GM19240 (cell line): ENCODE measurements around the gene CALCOCO2.
"Not testable (repeated sequence)": the region's sequence is repeated elsewhere in the genome, so short reads cannot be mapped to it uniquely, and the experiment has no call there.

Experiments
- DNase-seq: peaks from one replicate; pipeline ENCODE4 v3.0.0; 2011; ENCODE audit warnings: low spot score; ENCODE audit not compliant: insufficient read length

CALCOCO2 gene

GRCh38 chr17:48830840-48831548 is at the start of gene CALCOCO2:
Gene CALCOCO2 (plus strand): TSS chr17:48831035. CDS start chr17:48841708, 10,673 bp downstream.
- peak; percentile 74 for DNase-seq

DNA sequence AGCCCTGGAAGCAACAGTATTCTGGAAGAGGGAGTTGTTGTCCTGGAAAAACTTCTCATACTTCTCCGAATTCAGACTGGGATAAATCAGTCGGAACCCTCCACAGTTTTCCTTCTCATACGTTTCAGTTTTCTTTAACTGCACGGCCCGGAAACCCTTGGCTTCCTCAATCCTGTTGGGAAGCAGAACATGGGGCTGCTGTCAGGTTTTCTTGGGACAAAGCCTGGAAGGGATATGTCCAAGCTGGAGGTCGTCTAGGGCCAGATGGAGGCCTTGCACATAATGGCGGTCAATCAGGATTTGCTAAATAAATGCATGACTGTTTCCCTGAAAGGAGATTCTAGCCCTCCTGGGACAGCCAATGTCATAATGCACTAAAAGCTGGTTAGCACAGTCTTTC is 43.0 kb upstream of the CALCOCO2 start:
- no peak for DNase-seq

GRCh38 chr17:48790607-48791127 is 40.2 kb upstream of the CALCOCO2 start:
- no peak for DNase-seq

DNA sequence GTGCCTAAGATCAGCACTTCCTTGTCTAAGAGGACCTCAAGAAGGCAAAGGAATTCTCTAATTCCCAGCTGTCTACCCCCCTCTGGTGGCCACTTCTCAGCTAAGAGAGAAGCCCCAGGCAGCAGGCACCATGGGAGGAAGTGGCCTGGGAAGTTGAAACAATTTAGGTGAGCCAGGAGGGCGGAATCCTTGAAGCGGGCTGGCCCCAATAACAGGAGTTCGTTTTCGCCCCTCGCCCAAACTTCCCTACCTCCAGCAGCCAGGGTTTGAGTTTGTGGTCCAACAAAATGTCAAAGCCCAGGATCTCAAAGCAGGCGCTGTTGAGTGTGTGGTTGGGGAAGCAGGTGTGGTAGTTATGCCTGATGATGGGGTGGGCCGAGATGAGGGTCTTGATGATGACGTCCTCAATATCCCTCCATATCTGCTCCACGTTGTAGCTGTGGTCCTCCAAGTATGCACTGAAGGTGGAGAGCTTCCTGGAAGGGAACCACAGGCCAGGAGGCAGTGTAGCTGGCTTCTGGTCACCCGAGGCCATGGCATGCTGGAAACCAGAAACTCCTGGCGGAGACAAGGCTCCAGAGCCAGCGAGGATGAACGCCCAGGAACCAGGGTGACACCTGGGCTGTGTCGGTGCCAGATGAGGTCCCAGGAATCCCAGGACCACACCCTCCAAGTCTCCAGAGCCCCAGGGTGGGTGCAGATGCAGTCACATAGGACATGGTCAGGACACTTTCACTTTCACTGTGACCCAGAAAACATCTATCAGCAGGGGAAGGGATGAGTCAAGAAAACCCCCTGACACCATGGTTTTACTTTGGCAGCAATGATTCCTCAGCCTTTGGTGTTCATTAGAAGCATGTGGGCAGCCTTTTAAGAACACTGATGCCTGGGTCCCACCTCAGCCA is 39.5 kb upstream of the CALCOCO2 start:
- DNase-seq = peak; percentile 31

- DNase-seq = no peak
These were observed 38.6 kb upstream of the CALCOCO2 start for GRCh38 chr17:48792033-48792798.

DNA sequence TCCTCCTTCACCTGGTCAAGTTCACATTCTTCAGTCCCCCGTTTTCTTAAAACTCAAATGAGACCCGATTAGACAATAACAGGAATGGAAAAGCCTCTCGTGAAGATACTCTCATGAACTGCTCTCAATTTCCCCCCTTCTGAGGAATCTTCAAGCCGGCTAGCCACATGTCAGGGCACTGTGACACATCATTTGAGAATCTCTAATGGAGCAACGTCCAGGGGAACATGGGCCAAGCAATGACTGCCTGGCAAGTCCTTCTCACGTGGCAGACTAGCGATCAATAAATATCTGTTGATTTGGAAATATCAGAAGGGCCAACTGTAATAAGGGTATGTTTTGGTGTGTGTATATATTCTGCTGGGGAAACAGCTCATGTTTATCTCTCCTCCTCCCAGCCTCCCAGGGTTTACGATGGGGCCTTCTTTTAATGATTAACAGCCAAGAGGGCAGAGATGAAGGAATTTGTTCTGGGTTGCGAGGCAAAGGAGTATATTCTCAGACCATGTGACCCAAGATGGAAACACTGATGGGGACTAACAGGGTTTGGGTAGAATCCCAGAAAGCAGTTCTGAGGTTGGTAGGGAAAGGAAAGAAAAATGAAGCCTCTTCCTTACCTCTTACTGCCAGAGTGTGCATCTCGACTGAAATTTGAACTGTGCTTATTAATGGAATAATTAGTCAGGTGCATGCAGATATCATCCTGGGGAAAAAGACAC is 35.2 kb upstream of the CALCOCO2 start:
- no peak for DNase-seq

- not testable (repeated sequence) for DNase-seq
These were observed 34.7 kb upstream of the CALCOCO2 start for GRCh38 chr17:48796163-48796522.

GRCh38 chr17:48799069-48799723 is 31.6 kb upstream of the CALCOCO2 start:
- DNase-seq = no peak

DNA sequence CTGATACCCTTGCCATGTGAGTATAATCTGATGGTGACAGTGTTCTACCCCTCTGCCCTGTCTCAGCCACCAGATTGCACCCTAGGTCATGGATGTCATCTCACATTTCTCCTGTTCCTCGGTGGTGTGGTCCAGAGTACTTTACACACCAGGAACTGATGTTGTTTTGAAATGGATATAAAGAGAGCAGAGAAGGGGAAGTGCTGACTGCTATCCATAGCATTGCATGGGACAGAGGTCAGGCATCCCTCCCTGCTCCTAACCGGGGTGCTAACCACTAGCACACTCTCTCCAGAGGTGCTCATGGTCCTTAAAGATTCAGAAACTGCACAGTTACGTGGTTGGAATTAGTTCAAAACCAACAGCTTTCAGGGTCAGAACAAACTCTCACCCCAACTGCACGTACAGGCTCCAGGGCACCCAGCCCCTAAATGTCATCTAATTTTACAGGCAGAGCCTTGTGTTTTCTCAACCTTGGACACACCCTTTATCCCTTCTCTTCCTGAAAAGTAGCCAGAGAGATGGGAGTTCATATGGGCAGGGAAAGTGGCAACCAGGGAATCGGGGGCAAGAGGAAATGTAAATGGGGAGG is 30.1 kb upstream of the CALCOCO2 start:
- DNase-seq = no peak

DNA sequence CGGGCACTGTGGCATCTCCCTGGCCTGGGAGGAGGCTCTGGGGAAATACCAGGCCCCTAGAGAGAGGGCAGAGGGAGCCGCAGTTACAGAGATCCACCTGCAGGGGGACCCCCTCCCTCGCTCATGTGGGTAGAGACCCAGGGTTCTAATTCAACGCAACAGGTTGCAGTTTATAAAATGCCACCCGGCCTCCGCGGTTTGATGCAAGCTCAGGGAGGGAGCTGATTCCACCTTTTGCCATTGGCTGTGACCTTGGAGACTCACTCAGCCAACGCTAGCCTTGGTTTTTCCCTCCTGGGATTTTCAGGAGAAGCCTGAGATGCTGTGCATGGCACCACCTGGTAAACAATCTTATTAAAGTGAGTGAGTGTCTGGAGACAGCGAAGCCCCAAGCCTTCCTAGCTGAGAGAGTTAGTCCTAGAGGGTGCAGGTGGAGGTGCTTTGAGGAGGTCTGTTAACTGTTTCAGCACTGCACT is 25.9 kb upstream of the CALCOCO2 start:
- DNase-seq = peak; percentile 87

DNA sequence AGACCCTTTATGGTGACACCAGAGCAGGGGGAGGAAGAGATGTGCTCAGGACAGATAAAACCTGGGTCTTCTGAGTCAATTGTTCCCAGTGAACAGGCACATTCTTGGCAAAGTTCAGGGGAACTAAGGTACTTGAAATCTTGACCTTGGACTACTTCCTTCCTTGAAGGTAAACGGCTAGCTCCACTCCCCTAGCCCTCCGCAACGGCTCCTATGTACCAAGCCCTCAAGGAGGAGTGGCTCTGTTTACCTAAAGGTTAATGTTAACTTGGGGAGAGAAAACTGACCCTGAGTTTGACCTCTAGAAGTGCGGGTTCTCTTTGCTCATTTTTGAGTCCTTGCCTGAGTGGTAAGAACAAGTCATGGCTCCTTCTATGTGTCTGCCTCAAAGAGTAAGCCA is 21.7 kb upstream of the CALCOCO2 start:
- DNase-seq = no peak

DNA sequence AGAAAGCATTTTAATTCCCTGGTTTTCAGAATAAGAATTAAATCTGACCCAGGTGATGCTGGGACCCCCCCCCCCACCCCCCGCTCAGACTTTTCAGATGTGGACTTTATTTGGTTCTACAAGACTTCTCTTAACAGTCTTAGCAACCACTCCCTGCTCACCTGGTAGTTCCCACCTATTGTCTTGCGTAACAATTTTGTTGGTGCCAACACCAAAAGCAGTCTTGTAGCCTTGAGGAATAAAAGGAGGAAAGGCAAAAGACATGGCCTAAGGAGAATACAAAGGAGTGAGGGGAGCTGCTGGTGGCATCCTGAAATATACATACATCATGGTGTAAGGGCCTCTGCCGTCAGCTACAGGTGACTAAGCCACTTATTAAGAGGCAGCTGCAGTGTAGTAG is 18.8 kb upstream of the CALCOCO2 start:
- DNase-seq = no peak

- peak; percentile 83 for DNase-seq
These were observed 16.3 kb upstream of the CALCOCO2 start for GRCh38 chr17:48814504-48814903.

DNA sequence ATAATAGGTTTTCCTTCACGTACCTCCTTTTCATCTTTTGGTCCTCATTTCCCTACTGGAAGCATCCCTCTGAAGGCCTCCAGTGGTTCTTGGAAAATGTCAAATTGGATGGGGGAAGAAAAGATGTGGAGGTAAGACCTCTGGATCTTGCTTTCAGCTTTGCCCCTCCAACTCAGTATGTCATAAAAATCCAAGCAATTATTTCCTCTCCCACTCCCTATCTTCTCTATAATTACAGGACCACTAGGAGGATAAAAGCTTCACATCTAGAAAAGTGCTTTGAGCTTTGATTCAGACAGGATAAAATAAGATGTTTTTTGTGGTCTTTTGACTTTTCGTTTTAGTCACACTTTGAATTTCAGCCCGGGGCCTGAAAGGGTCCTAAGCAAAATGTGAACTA is 15.5 kb upstream of the CALCOCO2 start:
- no peak for DNase-seq

DNA sequence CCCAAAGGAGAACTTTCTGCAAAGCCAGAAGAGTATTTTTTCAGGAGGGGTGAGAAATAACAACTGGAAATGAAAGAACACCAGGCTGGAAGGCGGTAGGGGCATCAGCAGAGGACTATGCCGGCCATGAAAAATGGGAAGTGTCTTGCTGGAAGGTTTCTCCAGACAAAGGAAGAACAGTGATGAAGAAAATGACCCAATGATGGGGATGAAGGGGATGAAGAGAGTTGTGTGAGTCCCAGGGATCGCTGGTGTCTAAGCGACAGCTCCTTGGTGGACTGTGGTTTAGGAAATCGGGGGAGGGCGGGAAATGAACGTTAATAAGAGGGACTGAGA is 14.4 kb upstream of the CALCOCO2 start:
- no peak for DNase-seq

DNA sequence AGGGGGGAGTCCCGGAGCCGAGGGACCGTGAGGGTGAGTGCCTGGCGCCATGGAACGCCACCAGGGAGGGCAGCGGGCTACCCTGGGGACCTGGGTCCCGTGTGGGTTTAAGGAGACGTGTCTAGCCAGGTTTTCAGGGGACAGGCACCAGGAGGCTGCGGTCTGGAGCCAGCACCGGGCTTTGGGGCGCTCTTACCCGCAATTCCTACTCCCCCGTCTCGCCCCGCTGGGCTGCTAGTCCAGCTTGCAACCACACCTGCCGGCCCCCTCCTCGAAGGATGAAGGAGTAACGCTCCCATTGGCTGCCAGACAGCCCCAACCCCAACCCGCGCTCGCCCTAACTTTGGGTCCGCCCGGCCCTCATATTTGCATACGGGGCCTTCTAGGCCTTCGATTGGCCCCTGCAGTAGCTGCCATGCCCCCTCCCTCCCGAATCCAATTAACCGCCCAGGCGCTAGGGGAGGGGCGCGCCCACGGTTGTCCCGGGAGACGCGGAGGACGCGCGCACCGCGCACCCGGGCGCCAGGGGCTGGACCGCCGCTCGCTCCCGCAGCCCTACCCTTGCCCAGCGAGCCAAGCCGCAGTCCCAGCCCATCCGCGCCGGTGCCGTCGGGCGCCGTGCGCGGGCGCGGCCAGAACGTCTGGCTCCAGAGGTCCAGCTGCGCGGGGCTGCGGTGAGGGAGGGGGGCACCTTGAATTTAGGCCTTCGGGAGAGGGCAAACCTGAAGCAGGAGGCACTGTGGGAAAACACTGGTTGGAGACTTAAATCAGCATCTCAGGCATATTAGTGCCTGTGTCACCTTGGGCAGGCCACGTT is 13.9 kb upstream of the CALCOCO2 start, which contains the start of gene TTLL6:
Gene TTLL6 (minus strand): TSS at position 456 of the 817 bp plus-strand sequence. CDS start 157 bp downstream, at position 299.
- DNase-seq = peak; percentile 58

DNA sequence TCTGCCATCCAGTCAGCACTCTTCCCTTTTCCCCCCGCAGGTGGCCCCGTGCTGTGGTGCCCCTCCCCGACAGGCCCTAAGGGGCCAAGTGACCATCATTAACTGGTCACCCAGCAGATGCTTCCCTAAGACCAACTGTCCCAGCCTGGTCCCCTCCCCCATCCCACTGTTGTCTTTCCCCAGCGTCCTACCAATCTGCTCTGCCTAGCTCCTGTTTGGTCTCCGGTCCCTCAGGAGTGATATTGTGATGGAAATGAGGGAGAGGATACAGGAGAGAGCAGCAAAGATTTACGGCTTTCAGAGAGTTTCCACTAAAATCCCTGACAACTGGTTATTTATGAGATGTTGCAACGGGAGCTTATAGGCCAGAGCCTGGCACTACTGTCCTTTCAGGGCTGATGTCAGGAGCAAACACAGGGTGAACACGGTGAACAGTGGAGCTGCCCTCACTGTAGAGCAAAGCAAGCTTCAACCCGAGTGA is 12.4 kb upstream of the CALCOCO2 start:
- DNase-seq = no peak

DNA sequence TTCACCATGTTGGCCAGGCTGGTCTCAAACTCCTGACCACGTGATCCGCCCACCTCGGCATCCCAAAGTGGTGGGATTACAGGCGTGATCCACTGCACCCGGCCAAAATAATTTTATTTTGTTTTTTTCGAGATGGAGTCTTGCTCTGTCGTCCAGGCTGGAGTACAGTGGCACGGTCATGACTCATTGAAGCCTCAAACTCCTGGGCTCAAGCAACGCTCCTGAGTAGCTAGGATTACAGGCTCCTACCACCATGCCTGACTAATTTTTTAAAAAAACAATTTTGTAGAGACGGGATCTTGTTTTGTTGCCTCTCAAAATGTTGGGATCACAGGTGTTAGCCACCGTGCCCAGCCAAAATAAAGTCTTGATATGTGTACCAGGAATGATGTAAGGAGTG is 11.4 kb upstream of the CALCOCO2 start:
- no peak for DNase-seq

- DNase-seq = not testable (repeated sequence)
These were observed 9.9 kb upstream of the CALCOCO2 start for GRCh38 chr17:48820936-48821335.
